GM18873 (cell line): ENCODE data around the gene SERINC3.
"Not testable (repeated sequence)": the region's sequence is repeated elsewhere in the genome, so short reads cannot be mapped to it uniquely, and the experiment has no call there.

Experiments
- ATAC-seq: cut with Tn5 transposase; IDR thresholded peaks from one replicate; pipeline ENCODE4 v1.9.1; 2021; ENCODE audit warnings: mild to moderate bottlenecking, moderate library complexity, moderate number of reproducible peaks; ENCODE audit not compliant: unreplicated experiment, low FRiP score

The SERINC3 gene

DNA sequence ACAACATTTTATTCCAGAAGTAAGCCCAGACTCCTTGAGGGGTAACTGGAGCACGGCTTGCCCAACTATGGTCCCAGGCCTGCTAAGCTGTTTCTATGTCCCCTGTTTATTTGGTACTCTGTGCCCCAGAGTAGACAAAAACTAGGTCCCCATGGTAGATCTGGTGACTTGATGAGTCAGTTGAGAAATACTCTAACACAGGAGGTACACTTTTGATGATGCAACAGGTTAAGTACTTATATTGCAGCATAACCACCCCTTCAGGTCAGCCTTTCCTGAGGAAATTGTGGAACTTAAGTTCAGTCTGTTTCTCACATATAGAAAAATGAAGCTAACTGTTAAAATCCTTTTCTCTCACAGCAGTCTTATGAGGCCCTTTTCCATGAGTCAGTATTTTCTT, 26.6 kb downstream of the SERINC3 start:
- no peak for ATAC-seq

DNA sequence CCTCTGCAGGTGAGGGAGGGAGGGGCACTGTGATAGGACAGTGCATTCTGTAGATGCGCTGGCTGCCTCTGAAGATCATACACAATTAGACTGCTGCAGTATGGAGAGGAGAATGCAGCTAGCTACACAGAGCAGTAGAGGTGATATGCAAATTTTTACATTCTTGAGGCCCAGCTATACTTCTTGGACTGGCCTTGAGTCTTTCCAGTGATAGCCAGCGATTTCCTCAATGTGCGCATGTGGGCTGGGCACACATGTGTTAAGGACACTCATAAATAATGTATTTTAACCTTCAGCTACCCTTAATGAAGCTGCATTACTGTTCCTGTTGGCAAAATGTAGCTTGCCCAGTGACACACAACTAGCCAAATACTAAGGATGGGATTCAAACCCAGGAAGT, 27.2 kb downstream of the SERINC3 start:
- no peak for ATAC-seq

DNA sequence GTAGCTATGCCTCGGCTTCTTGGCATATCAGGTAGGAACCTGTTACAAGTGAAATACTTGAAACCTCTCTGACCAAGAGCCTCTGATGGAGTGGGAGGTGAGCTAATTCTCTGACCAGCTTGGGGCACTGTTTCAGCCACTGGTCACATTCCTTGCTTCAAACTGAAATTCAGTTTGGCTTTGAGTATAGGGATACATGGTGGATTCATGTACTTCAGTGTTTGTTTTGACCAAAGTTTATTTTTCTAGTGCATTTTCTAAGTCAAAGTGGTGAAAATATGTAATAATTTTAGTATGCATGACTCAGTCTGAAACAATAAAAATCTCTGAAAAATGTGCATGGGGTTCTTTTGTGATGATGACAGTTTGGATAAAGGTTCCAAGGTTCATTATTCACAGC, 27.6 kb downstream of the SERINC3 start:
- ATAC-seq, result no peak

DNA sequence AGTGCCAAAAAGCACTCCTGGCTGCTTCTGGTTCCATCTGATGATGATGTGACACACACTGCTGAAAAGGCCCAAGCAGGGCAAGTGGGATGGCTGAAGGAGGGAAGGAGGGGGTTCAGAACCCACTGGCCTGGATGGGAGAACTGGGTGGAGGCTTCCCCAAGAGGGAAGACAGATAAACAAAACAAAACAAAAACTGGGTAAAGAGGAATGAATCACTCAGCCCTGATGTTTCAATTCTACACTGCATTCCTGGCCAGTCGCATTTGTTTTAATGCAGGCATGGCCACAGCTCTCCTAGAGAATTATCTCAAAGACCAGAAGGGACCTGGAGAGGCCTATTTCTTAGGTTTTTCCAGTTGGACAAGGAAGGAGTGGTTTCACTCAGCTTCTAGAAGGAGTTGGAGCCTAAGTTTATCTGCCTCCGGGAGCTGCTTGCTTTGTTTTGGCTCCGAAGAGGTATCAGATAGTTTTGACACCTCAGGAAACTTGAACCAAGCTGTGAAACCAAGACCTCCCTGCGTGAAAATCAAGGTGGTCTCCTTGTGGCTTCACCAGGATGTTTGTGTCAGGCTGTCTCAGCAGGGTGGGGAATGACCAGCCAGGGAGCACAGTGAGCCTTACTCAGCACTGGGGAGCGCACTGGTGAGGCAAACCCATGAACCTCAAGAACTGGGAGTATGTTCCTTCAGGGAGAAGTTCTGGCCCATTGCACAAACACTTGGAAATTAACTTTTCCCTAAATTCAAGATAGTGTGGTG, 30.1 kb downstream of the SERINC3 start:
- no peak for ATAC-seq

DNA sequence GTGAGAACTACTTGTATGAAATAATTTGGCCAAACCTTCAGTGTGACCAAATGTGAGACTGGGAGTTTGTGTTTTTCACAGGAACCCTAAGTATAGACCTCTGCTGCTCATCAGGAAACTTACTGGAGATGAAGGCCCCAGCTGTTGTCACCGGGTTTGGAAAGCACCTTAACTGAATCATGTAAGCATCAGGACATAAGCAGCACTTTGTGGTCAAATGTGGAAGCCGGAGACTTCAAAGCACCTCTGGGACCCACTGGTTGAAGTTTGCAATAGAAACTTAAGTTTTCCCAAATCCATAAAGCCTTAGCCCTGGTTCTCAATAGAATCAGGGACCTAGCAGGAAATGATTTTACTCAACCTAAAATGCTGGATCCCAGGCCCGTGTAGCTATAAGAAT, 31.9 kb downstream of the SERINC3 start:
- ATAC-seq, result no peak

DNA sequence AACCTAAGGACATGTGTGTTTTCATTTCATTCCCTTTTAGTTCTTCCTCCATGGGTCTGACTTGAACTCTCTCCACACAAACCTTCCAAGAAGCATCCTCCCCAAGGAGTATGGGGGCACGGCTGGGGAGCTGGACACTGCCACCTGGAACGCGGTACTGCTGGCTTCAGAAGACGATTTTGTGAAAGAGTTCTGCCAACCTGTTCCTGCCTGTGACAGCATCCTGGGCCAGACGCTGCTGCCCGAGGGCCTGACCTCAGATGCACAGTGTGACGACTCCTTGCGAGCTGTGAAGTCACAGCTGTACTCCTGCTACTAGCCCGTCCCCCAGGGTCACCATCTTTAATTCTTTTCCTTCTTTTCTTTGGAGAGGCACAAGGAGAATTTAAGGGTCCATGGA, 32.6 kb downstream of the SERINC3 start:
- ATAC-seq, result no peak

DNA sequence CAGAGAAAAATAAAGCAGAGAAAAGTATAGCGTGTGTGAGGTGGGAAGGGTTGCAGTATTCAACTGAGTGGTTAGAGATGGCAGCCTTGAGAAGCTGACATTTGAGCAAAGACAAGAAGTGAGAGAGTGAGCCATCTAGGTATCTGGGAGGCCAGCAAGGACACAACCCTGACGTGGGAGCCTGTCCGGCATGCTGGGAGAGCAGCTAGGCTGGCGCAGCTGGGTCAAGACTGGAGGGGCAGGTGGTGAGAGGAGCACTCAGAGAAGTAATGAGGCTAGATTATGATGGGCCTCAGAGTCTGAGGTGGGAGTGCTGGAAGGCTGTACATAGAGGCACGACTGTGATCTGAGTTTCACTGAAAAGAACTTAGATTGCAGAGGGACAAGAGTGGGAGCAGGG, 33.3 kb downstream of the SERINC3 start:
- ATAC-seq, result no peak

DNA sequence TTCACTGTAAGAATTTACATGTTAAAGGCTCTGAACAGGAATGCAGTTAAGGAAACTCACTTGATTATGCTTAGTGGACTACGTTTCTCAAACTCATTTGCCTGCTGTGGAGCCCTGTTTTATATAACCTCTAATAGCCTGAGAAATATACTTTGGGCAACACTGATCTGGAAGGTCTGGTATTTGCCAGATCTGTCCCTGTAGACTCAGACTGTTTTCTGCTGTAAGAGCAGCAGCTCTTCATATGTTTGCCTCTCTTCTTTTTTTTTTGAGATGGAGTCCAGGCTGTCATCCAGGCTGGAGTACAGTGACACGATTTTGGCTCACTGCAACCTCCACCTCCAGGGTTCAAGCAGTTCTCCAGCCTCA, 36.1 kb downstream of the SERINC3 start:
- ATAC-seq, result no peak

DNA sequence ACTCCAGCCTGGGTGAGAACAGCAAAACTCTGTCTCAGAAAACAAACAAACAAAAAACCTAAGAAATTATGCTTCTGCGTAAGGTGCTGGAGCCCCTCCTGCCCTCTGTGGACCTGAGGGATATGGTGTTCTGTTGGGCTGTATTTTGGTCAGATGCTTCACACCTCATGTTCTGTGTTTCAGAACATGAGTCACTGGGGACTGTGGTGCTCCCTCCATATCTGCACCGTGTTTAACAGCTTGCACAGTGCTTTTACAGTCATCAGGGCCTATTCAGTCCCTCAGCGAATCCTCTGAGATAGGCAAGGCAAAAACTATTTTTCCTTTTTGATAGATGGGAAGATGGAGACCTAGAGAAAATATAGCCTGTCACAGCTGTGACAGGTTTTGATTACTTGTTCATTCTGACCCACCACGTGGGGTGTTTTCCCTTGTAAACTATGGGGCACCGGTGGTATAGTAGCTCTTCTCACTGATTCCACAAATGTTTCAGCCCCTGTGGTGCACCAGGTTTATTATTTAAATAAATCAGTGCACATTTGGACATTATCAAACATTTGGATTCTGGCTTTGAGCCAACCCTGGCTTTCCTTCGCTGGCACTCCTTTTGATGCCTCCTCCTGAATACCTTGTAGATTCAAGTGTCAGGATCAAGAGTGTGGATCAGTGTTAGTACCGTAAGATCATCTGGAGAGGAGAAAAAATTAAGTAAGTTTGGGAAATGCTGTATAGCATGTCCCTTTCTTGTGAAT, 36.6 kb downstream of the SERINC3 start:
- no peak for ATAC-seq

DNA sequence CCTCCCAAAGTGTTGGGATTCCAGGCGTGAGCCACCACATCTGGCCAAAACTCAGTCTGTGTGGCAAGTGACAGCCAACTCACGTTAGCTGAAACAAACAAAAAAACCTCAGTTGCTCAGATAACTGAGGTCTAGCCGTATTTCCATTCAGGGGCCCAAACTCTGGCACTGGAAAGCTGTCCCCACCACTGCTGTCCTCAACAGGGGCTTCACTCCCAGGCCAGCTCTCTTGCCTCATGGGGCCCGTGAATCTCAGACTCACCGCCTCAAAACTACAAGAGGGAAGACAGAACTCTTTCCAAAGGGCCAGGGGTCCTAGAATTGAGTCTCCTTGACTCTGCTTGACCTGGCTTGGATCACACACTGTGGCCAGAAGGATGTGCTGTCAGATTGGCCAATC, 38.8 kb downstream of the SERINC3 start:
- no peak for ATAC-seq

DNA sequence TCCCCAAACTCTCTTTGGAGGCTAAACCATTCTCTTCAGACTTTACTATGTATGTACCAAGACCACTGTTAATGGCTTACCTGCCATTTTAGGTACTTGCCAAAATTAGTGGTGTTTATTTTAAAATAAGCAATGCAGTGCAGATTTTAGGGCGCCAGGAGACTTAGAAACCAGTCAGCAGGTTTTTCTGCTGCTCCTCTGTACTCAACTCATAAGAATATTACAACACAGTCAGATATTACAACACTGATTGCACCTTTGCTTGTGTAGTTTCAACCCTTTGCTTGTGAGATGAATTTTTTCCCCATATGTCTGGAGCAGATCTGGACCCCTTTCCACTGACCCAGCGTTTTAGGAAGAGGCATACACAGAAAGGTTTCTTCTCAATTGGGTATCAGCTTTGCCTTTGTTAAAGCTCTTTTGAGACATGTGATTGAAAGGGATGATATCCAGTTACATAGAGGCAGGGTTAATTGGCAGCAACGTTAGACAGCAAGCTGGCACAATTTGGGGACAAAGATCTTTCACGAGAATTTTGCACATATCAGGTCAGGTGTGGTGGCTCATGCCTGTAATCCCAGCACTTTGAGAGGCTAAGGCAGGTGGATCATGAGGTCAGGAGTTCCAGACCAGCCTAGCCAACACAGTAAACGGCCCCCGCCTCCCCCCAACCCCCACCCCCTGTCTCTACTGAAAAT, 40.0 kb downstream of the SERINC3 start:
- no peak for ATAC-seq

DNA sequence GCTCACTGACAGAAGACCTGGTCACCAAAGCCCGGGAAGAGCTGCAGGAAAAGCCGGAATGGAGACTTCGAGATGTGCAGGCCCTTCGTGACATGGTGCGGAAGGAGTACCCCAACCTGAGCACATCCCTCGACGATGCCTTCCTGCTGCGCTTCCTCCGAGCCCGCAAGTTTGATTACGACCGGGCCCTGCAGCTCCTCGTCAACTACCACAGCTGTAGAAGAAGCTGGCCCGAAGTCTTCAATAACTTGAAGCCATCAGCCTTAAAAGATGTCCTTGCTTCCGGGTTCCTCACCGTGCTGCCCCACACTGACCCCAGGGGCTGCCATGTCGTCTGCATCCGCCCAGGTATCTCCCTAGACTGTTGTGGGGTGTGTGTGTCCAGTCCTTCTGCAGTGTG, 41.8 kb downstream of the SERINC3 start:
- ATAC-seq, result no peak

DNA sequence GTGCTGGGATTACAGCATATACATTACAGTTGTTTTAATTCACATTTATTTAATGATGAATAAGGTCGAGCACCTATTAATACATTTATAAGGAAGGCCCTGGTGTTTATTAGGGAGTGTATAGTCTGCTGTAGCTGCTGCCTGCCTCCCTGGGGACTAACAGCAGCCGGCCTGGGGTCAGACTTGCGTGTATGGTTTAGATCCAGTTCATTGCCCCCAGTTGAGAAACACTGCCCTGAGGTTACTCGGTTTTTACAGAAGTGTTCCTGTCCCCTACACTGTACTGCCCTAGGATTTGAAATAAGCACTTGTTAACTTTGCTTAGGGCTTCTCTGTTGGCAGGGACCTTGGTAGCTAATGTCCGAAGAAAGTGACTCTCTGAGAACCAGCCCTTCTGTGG, 42.2 kb downstream of the SERINC3 start:
- ATAC-seq, result no peak

DNA sequence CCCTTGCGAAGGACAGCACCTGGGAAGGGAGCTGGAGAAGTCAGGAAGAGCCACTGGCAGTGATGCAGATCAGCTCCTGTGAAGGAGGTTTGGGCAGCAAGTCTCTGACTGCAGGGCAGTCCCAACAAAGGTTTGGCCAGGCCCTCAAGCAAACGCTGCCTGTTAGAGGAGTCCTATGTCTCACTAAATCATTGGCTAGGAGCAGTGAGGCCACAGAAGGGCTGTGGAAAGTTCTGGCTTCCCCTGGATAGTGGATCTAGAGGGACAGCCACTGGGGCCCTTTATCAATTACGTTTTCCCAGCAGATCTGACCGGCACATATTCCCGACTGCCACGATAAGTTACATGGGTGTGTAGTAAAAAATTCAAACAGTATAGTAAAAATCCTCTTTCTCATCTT, 43.7 kb downstream of the SERINC3 start:
- no peak for ATAC-seq

DNA sequence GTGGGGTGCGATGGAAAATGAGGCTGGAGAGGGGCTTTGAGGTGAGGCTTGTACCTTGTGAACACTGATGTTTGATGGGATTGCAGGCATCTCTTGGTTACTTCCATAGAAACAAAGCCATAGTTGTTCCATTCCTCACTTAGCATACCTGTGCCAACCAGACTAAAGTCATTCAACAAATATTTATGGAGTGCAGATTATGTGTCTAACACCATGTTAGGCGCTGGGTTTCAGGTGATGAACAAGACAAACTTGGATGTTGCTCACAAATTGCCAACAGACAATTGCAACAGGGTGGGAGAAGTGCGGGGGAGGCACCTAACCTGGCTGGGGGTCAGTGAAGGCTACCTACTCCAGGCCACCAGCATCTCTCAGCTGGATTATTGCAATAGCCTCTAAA, 44.7 kb downstream of the SERINC3 start:
- ATAC-seq, result no peak

DNA sequence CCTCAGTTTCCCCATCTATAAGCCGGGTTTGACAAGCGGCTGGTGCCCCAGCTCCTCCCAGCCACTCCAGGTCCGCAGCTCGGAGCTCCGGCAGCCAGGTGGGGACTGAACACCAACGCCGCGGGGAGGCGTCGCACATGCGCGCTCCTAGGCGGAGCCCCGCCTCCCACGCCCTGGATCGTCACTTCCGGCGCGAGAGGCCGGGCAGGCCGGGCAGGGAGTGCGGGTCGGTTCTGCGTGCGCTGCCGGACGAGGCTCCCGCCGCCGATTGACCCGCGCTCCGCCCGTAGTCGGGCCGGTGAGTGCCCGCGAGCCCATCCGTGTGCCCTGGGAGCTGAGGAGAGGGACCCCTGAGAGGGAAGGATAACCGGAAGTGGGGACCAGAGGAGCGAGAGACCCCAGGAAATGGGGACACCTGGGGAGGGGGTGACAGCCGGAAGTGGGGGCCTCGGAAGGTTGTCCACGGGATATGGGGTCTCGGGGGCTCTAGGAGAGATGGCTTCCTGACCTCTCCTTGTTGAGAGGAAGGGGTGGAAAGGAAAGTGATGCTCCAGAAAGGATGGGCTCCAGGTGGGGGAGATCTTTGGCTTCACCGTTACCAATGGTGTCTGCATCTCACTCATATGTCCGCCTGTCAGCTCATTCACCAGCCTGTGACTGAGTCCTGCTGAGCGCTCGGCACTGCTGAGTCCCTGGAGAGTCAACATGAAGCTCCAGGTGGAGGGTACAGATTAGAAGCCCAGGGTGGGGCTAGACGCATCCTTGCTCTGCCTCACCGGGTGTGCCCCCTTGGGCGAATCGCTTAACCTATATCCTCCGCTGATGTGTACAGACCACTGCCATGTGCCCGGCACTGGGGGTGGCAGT, 45.9 kb downstream of the SERINC3 start, which contains the start of gene TTPAL:
TTPAL (plus strand) TSS at position 181 of the 867 bp plus-strand sequence. CDS start 4,126 bp downstream, outside the sequence.
- peak; percentile 76 for ATAC-seq

DNA sequence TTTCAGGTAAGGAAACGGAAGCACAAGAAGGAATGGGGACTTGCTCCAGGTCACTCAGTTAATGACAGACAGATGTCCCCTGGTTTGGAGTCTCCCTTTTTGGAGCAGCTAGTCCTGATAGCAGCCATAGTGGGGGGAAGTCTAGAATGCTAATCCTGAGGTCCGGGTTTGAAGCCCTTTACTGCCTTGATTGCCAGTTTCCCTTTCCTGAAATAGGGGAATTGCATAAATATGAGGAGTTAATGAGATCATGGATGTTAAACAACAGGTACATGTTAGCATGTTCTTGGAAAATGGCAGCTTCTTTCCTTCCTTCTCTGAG, 46.5 kb downstream of the SERINC3 start:
- ATAC-seq, result no peak

DNA sequence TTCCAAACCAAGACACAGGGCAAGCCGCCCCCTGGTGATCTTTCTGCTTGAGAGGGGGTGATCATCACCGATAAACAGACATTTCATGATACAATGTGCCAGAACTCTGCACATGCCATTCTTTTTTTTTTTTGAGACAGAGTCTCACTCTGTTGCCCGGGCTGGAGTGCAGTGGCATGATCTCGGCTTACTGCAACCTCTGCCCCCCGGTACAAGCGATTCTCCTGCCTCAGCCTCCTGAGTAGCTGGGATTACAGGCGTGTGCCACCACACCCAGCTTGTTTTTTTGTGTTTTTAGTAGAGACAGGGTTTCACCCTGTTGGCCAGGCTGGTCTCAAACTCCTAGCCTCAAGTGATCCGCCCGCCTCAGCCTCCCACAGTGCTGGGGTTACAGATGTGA, 49.6 kb downstream of the SERINC3 start:
- not testable (repeated sequence) for ATAC-seq

DNA sequence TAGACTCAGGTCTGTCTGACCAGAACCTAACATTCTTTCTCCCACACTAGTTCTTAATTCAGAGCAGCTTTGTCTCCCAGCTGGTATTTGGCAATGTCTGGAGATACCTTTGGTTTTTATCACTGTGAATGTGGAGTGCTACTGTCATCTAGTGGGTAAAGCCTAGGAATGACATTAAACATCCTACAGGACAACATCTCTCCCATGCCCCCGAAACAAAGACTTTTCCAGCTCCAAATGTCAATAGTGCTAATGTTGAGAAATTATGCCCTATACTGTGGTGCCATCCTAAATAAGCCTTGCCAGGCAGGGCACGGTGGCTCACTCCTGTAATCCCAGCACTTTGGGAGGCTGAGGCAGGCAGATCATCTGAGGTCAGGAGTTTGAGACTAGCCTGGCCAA, 50.4 kb downstream of the SERINC3 start:
- ATAC-seq, result no peak

DNA sequence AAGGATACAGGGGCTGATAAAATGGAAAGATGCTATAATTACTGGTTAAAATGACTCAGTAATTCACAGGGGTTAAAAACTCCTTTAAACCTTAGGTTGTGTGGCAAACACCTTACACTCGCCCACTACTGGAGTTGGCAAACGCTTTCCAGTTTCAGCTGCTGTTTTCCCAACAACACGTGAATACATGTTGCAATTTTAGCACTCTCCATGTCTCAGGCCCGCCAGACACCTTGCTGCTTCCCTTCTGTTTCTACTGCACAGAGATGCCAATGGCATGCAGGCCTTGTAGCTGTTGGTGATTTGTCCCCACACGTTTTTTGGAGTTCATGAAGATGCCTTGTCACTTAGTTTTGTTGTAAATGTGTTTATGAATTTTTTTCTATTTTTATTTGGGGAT, 51.5 kb downstream of the SERINC3 start:
- ATAC-seq, result no peak
